ENCODE data around the gene CDH13. TPM values are rescaled to one million over a fixed set of nuclear protein-coding genes. Genes with fewer than 3 reads are reported as not detected.

CDH13 gene
- total and polyA plus RNA-seq, 2 donors (not counting 1 experiment from before 2014, with no cell fraction given) = 27.6 to 96.7 TPM

DNA sequence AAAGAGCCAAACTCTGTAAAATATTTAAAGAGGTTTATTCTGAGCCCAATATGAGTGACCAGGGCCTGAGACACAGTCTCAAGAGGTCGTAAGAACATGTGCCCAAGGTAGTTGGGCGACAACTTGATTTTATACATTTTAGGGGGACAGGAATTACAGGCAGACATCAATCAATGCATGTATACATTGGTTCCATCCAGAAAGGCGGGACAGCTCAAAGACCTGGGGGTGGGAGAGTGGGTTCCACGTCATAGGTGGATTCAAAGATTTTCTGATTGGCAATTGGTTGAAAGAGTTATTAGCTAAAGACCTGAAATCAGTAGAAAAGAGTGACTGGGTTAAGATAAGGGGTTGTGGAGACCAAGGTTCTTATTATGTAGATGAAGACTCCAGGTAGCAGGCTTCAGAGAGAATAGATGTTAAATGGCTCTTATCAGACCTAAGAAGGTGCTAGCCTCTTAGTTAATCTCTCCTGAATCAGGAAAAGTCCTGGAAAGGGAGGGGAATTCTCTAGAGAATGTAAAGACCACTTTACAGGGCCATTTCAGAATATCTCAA is 1213.4 kb downstream of the CDH13 start:
- Histone ChIP-seq H3K36me3 (ENCODE audit: control insufficient read depth, insufficient read depth, low read length) (no peaks in the 10 kb centered on the region), H3K27me3 (ENCODE audit: control insufficient read depth, insufficient read depth, low read length) (no peaks in the 10 kb centered on the region), H3K27ac (ENCODE audit: insufficient read depth, low read length) (no peak overlapping the region), H3K4me2 (ENCODE audit: extremely low read depth, insufficient read depth, low read length) (no peak overlapping the region), H3K9me3 (ENCODE audit: control insufficient read depth, insufficient read depth, low read depth, low read length) (no peaks in the 10 kb centered on the region), H3K79me2 (ENCODE audit: control insufficient read depth, insufficient read depth, low read length) (no peaks in the 10 kb centered on the region), H2AFZ (ENCODE audit: low read length) (no peak overlapping the region), H3K9ac (ENCODE audit: insufficient read depth, low read length) (no peak overlapping the region), H3K4me3 (replicated peaks in 1 of 4; ENCODE audit: control extremely low read depth in 1 of 4, insufficient read depth in 1 of 4, low read depth in 3 of 4, low read length in 4 of 4) (no peak overlapping the region), H3K4me1 (ENCODE audit: control insufficient read depth, extremely low read depth, insufficient read depth, low read length) (peaks cover 6% of the 10 kb centered on the region), H4K20me1 (ENCODE audit: control insufficient read depth, extremely low read depth, insufficient read depth, low read length) (no peaks in the 10 kb centered on the region)
- no peak for DNase-seq (ENCODE audit: low read depth in 2 of 2)
- TF ChIP-seq, protein P1, sequence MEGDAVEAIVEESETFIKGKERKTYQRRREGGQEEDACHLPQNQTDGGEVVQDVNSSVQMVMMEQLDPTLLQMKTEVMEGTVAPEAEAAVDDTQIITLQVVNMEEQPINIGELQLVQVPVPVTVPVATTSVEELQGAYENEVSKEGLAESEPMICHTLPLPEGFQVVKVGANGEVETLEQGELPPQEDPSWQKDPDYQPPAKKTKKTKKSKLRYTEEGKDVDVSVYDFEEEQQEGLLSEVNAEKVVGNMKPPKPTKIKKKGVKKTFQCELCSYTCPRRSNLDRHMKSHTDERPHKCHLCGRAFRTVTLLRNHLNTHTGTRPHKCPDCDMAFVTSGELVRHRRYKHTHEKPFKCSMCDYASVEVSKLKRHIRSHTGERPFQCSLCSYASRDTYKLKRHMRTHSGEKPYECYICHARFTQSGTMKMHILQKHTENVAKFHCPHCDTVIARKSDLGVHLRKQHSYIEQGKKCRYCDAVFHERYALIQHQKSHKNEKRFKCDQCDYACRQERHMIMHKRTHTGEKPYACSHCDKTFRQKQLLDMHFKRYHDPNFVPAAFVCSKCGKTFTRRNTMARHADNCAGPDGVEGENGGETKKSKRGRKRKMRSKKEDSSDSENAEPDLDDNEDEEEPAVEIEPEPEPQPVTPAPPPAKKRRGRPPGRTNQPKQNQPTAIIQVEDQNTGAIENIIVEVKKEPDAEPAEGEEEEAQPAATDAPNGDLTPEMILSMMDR (conservative IDR thresholded peaks at IDR 0.05 in 1 of 2, IDR thresholded peaks at IDR 0.05 in 1 of 2; ENCODE audit: low read depth in 1 of 2, low read length in 2 of 2) = no peak
- TF ChIP-seq EZH2 (IDR thresholded peaks at IDR 0.05; ENCODE audit: low read length, missing control alignments) = no peak

DNA sequence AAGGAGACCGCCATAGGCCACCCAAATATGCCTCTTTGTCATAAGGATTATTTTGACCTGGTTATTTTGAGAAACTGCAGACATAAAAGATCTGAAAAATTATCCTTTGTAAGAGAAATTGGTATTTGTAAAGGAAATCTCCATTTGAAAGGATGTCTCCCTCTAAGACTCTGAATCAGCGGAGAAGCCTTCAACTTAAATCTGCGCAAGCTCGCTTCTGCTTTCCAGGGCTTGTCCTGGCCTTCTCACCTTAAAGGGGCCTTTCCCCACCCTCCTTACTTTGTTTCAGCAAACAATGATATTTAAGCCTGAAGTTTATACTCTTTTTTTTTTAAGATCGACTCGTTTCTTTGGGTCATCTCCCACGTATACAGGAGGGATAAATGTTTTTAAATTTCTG is 1215.5 kb downstream of the CDH13 start:
- Histone ChIP-seq H3K9me3 (ENCODE audit: control insufficient read depth, insufficient read depth, low read depth, low read length) (no peaks in the 10 kb centered on the region), H4K20me1 (ENCODE audit: control insufficient read depth, extremely low read depth, insufficient read depth, low read length) (no peaks in the 10 kb centered on the region), H3K9ac (ENCODE audit: insufficient read depth, low read length) (no peak overlapping the region), H3K36me3 (ENCODE audit: control insufficient read depth, insufficient read depth, low read length) (no peaks in the 10 kb centered on the region), H2AFZ (ENCODE audit: low read length) (no peak overlapping the region), H3K4me3 (replicated peaks in 1 of 4; ENCODE audit: control extremely low read depth in 1 of 4, insufficient read depth in 1 of 4, low read depth in 3 of 4, low read length in 4 of 4) (no peak overlapping the region), H3K4me2 (ENCODE audit: extremely low read depth, insufficient read depth, low read length) (no peak overlapping the region), H3K27ac (ENCODE audit: insufficient read depth, low read length) (no peak overlapping the region), H3K79me2 (ENCODE audit: control insufficient read depth, insufficient read depth, low read length) (no peaks in the 10 kb centered on the region), H3K4me1 (ENCODE audit: control insufficient read depth, extremely low read depth, insufficient read depth, low read length) (no peaks in the 10 kb centered on the region), H3K27me3 (ENCODE audit: control insufficient read depth, insufficient read depth, low read length) (no peaks in the 10 kb centered on the region)
- no peak for DNase-seq (ENCODE audit: low read depth in 2 of 2)
- TF ChIP-seq EZH2 (IDR thresholded peaks at IDR 0.05; ENCODE audit: low read length, missing control alignments) = no peak
- TF ChIP-seq, protein P1 (conservative IDR thresholded peaks at IDR 0.05 in 1 of 2, IDR thresholded peaks at IDR 0.05 in 1 of 2; ENCODE audit: low read depth in 1 of 2, low read length in 2 of 2) = no peak

DNA sequence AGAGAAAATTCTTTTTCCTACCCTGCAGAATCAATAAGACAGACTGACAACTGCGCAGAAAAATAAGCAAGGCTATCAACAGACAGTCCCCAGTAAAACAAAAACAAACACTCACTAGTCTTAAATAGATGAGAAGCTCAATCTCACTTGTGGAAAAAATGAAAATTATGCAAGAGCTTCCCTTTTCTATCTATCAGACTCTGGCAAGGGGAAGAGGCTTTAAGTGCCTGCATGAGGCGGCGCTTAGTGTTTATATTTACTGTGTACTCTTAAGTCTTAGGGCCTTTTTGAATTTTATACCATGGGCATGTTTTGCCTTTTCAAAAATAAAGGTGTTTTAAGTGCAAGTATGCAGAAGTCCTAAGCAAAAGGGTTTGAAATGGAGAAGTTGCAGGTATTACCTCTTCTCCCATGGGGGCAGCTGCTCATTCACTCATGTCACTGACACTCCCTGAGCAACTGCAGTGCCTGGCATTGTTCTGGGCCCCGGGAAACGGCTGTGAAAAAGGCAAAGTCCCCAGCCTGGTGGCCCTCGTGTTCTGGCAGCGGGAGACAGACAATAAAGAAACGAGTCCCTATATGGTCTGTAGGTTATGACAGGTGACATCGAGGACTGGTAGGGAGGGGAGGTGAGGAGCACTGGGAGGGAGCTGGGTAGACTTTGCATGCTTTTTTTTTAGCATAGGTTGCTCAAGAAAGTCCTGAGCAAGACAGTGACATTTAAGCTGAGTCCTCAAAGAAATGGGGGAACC is 1216.2 kb downstream of the CDH13 start:
- no peak for TF ChIP-seq EZH2 (IDR thresholded peaks at IDR 0.05; ENCODE audit: low read length, missing control alignments)
- TF ChIP-seq, protein P1 (conservative IDR thresholded peaks at IDR 0.05 in 1 of 2, IDR thresholded peaks at IDR 0.05 in 1 of 2; ENCODE audit: low read depth in 1 of 2, low read length in 2 of 2) = no peak
- H3K9me3 ChIP-seq (ENCODE audit: control insufficient read depth, insufficient read depth, low read depth, low read length) = no peaks in the 10 kb centered on the region
- H3K9ac ChIP-seq (ENCODE audit: insufficient read depth, low read length) = no peak overlapping the region
- H4K20me1 ChIP-seq (ENCODE audit: control insufficient read depth, extremely low read depth, insufficient read depth, low read length) = no peaks in the 10 kb centered on the region
- no peak overlapping the region for H2AFZ ChIP-seq (ENCODE audit: low read length)
- no peaks in the 10 kb centered on the region for H3K27me3 ChIP-seq (ENCODE audit: control insufficient read depth, insufficient read depth, low read length)
- no peak overlapping the region for H3K4me2 ChIP-seq (ENCODE audit: extremely low read depth, insufficient read depth, low read length)
- H3K4me3 ChIP-seq (replicated peaks in 1 of 4; ENCODE audit: control extremely low read depth in 1 of 4, insufficient read depth in 1 of 4, low read depth in 3 of 4, low read length in 4 of 4) = no peak overlapping the region
- H3K36me3 ChIP-seq (ENCODE audit: control insufficient read depth, insufficient read depth, low read length) = no peaks in the 10 kb centered on the region
- H3K79me2 ChIP-seq (ENCODE audit: control insufficient read depth, insufficient read depth, low read length) = no peaks in the 10 kb centered on the region
- no peaks in the 10 kb centered on the region for H3K4me1 ChIP-seq (ENCODE audit: control insufficient read depth, extremely low read depth, insufficient read depth, low read length)
- no peak for DNase-seq (ENCODE audit: low read depth in 2 of 2)
- H3K27ac ChIP-seq (ENCODE audit: insufficient read depth, low read length) = no peak overlapping the region

Measured in fibroblast of lung (primary cell).